Measurements from ENCODE around the gene MFRP.

MFRP gene

DNA sequence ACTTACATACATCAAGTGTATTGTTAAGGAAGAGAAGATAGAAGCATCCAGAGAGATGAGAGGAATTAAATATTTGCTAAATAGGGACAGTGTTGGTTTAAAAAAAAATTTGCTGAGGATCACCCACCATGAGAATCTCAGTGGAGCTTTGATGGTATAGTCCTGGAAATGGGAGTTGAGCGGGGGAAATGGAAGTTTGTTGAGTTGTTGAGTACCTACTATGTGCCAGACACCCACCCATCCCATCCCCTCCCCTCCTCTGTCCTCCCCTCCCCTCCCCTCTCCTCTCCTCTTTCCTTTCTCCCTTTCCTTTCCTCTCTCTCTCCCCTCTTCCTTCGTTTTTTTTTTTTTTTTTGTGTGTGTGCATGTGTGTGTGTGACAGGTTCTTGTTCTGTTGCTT, 4.7 kb upstream of the MFRP start:
- no peak for TF ChIP-seq CTCF (IDR thresholded peaks at IDR 0.05; ENCODE audit: extremely low read depth, missing control alignments)
- DNase-seq (ENCODE audit: low spot score) = no peak

DNA sequence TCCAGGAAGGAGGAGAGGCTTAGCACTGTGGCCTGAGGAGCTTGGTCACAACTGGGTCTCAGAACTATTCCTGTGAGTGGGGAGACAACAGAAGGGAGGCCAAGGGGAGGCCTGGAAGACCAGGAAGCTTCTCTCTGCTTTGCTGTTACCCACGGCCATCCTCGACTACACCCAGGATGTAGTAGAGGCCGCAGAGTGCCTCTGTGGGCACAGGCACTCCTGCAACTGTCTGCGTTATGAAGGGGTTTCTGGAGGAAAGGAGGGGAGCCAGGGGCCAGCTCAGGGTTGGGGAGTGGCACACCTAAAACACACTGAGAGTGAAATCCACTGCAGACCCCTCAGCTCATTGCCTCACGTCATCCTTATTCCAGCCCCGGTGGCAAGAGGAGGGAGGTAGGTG, 3.8 kb upstream of the MFRP start:
- DNase-seq (ENCODE audit: low spot score) = no peak
- no peak for TF ChIP-seq CTCF (IDR thresholded peaks at IDR 0.05; ENCODE audit: extremely low read depth, missing control alignments)

DNA sequence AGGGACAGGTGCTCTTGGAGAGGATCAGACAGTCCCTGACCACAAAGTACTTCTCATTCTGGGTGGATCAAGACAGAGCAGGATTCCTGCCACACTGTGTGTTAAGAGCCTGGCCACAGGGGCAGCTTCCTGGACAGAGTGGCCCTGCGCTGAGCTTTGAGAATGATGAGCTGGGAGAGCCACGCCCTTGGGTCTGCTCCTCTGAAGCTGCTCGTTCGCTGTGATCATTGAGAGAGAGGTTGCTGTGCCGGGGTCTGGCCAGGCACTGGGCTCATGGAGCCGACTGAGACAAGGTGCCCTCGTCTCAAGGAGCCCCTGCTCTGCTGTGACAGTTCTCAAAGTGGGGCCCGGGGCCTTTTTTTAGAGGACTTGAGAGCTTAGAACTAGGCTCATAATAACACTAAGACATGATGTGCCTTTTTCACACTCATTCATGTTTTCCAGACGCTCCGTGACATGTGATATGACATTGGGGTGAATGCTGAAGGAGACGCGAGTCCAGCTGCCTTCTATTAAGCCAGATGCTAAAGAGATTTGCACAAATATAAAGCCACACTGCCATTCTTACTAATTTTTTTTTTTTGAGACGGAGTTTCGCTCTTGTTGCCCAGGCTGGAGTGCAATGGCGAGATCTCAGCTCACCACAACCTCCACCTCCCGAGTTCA, 1.6 kb upstream of the MFRP start:
- DNase-seq (ENCODE audit: low spot score) = no peak
- no peak for TF ChIP-seq CTCF (IDR thresholded peaks at IDR 0.05; ENCODE audit: extremely low read depth, missing control alignments)

DNA sequence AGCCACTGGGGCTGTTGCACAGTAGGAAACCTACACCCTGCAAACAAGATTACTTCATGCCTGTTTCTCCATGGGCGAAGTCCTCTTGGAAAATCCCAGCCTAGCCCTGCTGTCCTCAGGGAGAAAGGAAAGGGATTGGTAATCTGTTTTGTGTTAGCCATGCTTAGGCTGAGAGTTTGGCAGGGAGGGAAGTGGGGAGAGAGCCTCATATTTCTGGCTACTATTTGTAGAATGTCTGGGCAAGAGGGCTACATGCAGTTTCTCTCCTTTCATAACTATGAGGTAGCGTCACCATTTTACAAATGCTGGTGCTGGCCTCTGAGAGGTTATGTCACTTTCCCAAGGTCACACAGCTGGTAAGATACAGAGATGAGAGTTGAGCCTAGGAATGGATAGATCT, 737 bp upstream of the MFRP start:
- no peak for DNase-seq (ENCODE audit: low spot score)
- no peak for TF ChIP-seq CTCF (IDR thresholded peaks at IDR 0.05; ENCODE audit: extremely low read depth, missing control alignments)

GRCh38 chr11:119345685-119346084, 820 bp downstream of the MFRP start:
- no peak for DNase-seq (ENCODE audit: low spot score)
- TF ChIP-seq CTCF (IDR thresholded peaks at IDR 0.05; ENCODE audit: extremely low read depth, missing control alignments) = no peak

GRCh38 chr11:119344291-119345010, 2.1 kb downstream of the MFRP start:
- no peak for DNase-seq (ENCODE audit: low spot score)
- TF ChIP-seq CTCF (IDR thresholded peaks at IDR 0.05; ENCODE audit: extremely low read depth, missing control alignments) = no peak

DNA sequence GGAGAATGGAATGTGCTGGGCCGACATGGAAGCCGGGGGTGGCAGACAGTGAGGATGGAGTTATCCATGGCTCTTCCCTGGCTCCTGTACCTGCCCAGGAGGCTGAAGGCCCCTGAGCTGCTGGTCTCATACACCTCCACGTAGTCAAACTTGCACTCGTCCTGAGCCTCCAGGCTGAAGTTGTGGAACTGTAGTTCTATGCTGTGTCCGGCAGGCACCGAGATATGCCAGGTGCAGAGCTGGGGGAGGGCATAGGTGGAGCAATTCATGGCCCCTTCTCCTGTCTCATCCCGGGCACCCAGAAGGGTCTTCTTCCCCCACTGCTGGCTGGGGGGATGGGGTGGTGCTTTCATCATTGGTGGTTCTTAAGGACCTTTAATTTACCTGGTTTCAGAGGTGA, 2.8 kb downstream of the MFRP start:
- no peak for TF ChIP-seq CTCF (IDR thresholded peaks at IDR 0.05; ENCODE audit: extremely low read depth, missing control alignments)
- no peak for DNase-seq (ENCODE audit: low spot score)

All from GM20000 (cell line).